HEK293 (cell line): ENCODE measurements around the gene CPSF2.

Source experiments
- CTCF ChIA-PET: fragments of 350-600 bp; formaldehyde crosslinking; extraction: SDS; loops from one replicate; lab custom pipeline; 2021; ENCODE audit warnings: antibody characterized with exemption; lab: Yijun Ruan, JAX
- POLR2A ChIA-PET: fragments of 300-600 bp; formaldehyde crosslinking; extraction: SDS; loops from one replicate; lab custom pipeline; 2020; ENCODE audit warnings: antibody characterized with exemption, inconsistent platforms; lab: Yijun Ruan, JAX
- H3K27ac ChIP-seq: fragments of 200-500 bp; sonication (Bioruptor generic); 2 replicates; pipeline ENCODE4 v1.5.1; 2014; ENCODE audit warnings: low read depth, low read length, control low read depth, inconsistent platforms; ENCODE audit errors: extremely low read depth
- H3K36me3 ChIP-seq, 2 experiments: fragments of 200-500 bp in 1 of 2; sonication (Bioruptor generic) in 1 of 2; 1 replicate in 1 of 2; 2 replicates in 1 of 2; pipeline ENCODE4 v1.5.1; 2014 to 2017; ENCODE audit warnings: inconsistent platforms in 2 of 2, low read length in 2 of 2; ENCODE audit not compliant: control insufficient read depth in 2 of 2, insufficient read depth in 1 of 2
- H3K4me1 ChIP-seq: fragments of 200-500 bp; sonication (Bioruptor generic); 2 replicates; pipeline ENCODE4 v1.5.1; 2014; ENCODE audit warnings: mild to moderate bottlenecking, low read length, inconsistent platforms; ENCODE audit not compliant: control insufficient read depth, insufficient read depth
- H3K4me3 ChIP-seq: 2 replicates; pipeline ENCODE4 v1.5.1; 2011; ENCODE audit warnings: low read depth, mild to moderate bottlenecking, control low read depth, low read length, moderate library complexity
- H3K9me3 ChIP-seq: fragments of 200-500 bp; sonication (Bioruptor generic); 2 replicates; pipeline ENCODE4 v1.5.1; 2014; ENCODE audit warnings: low read depth, low read length, inconsistent platforms; ENCODE audit not compliant: control insufficient read depth, insufficient read depth
- GFI1B ChIP-seq: fragments of 450-650 bp; formaldehyde crosslinking; IDR thresholded peaks from 2 replicates; pipeline ENCODE4 v1.5.1; 2016; ENCODE audit warnings: missing biosample characterization, missing genetic modification characterization
- HOXD13 ChIP-seq: sonication (generic); formaldehyde crosslinking; IDR thresholded peaks from 2 replicates; pipeline ENCODE4 v1.8.0; 2022; ENCODE audit warnings: missing genetic modification reagents, borderline replicate concordance
- TRIM28 ChIP-seq: IDR thresholded peaks from 2 replicates; pipeline ENCODE4 v1.6.1; 2011; ENCODE audit warnings: low read length, control low read depth, borderline replicate concordance
- ZBTB11 ChIP-seq: fragments of 450-650 bp; formaldehyde crosslinking; conservative IDR thresholded peaks from 2 replicates; pipeline ENCODE4 v1.5.1; 2016; ENCODE audit warnings: low read depth, missing biosample characterization, missing genetic modification characterization
- ZBTB21 ChIP-seq: fragments of 450-650 bp; formaldehyde crosslinking; IDR thresholded peaks from 2 replicates; pipeline ENCODE4 v1.5.1; 2017; ENCODE audit warnings: missing biosample characterization, missing genetic modification characterization
- ZBTB26 ChIP-seq: fragments of 450-650 bp; formaldehyde crosslinking; optimal IDR thresholded peaks from 2 replicates; pipeline ENCODE3; 2016; ENCODE audit warnings: missing biosample characterization, mild to moderate bottlenecking, missing genetic modification characterization
- ZBTB8A ChIP-seq: fragments of 450-650 bp; formaldehyde crosslinking; IDR thresholded peaks from 2 replicates; pipeline ENCODE4 v1.5.1; 2016; ENCODE audit warnings: missing biosample characterization, missing genetic modification characterization
- ZFHX2 ChIP-seq: fragments of 450-650 bp; formaldehyde crosslinking; conservative IDR thresholded peaks from 2 replicates; pipeline ENCODE4 v1.5.1; 2016; ENCODE audit warnings: missing biosample characterization, missing genetic modification characterization
- ZNF112 ChIP-seq: fragments of 450-650 bp; formaldehyde crosslinking; IDR thresholded peaks from 2 replicates; pipeline ENCODE4 v1.5.0; 2017; ENCODE audit warnings: missing biosample characterization, missing genetic modification characterization
- ZNF155 ChIP-seq: fragments of 450-650 bp; formaldehyde crosslinking; IDR thresholded peaks from 2 replicates; pipeline ENCODE4 v1.5.1; 2016; ENCODE audit warnings: missing biosample characterization, missing genetic modification characterization
- ZNF157 ChIP-seq: fragments of 450-650 bp; formaldehyde crosslinking; IDR thresholded peaks from 2 replicates; pipeline ENCODE4 v1.5.1; 2016; ENCODE audit warnings: missing biosample characterization, missing genetic modification characterization
- ZNF174 ChIP-seq: fragments of 450-650 bp; formaldehyde crosslinking; IDR thresholded peaks from 2 replicates; pipeline ENCODE4 v1.5.0; 2017; ENCODE audit warnings: missing biosample characterization, mild to moderate bottlenecking, missing genetic modification characterization
- ZNF202 ChIP-seq: fragments of 450-650 bp; formaldehyde crosslinking; IDR thresholded peaks from 2 replicates; pipeline ENCODE4 v1.5.1; 2016; ENCODE audit warnings: missing biosample characterization, missing genetic modification characterization, borderline replicate concordance
- ZNF211 ChIP-seq: fragments of 450-650 bp; formaldehyde crosslinking; IDR thresholded peaks from 2 replicates; pipeline ENCODE4 v1.5.1; 2016; ENCODE audit warnings: low read depth, missing biosample characterization, missing genetic modification characterization
- ZNF214 ChIP-seq: fragments of 450-650 bp; formaldehyde crosslinking; IDR thresholded peaks from 2 replicates; pipeline ENCODE4 v1.5.1; 2017; ENCODE audit warnings: missing biosample characterization, mild to moderate bottlenecking, missing genetic modification characterization, borderline replicate concordance
- ZNF239 ChIP-seq: fragments of 450-650 bp; formaldehyde crosslinking; IDR thresholded peaks from 2 replicates; pipeline ENCODE4 v1.5.1; 2016; ENCODE audit warnings: missing biosample characterization, missing genetic modification characterization
- ZNF26 ChIP-seq: fragments of 450-650 bp; formaldehyde crosslinking; IDR thresholded peaks from 2 replicates; pipeline ENCODE4 v1.5.1; 2016; ENCODE audit warnings: missing biosample characterization, missing genetic modification characterization
- ZNF280C ChIP-seq: fragments of 450-650 bp; formaldehyde crosslinking; IDR thresholded peaks from 2 replicates; pipeline ENCODE4 v1.5.1; 2016; ENCODE audit warnings: missing biosample characterization, missing genetic modification characterization
- ZNF311 ChIP-seq: fragments of 450-650 bp; formaldehyde crosslinking; IDR thresholded peaks from 2 replicates; pipeline ENCODE4 v1.5.1; 2017; ENCODE audit warnings: missing biosample characterization, missing genetic modification characterization, borderline replicate concordance
- ZNF37A ChIP-seq: fragments of 450-650 bp; IDR thresholded peaks from 2 replicates; pipeline ENCODE4 v1.5.1; 2018; ENCODE audit warnings: missing biosample characterization, missing genetic modification characterization
- ZNF449 ChIP-seq: fragments of 450-650 bp; formaldehyde crosslinking; IDR thresholded peaks from 2 replicates; pipeline ENCODE4 v1.5.1; 2017; ENCODE audit warnings: missing biosample characterization, mild to moderate bottlenecking, missing genetic modification characterization, moderate library complexity
- ZNF561 ChIP-seq: fragments of 450-650 bp; IDR thresholded peaks from 2 replicates; pipeline ENCODE4 v1.5.1; 2018; ENCODE audit warnings: missing biosample characterization, missing genetic modification characterization, borderline replicate concordance
- ZNF585B ChIP-seq: fragments of 450-650 bp; formaldehyde crosslinking; IDR thresholded peaks from 2 replicates; pipeline ENCODE4 v1.5.1; 2016; ENCODE audit warnings: missing biosample characterization, missing genetic modification characterization
- ZNF596 ChIP-seq: fragments of 450-650 bp; IDR thresholded peaks from 2 replicates; pipeline ENCODE4 v1.5.0; 2018; ENCODE audit warnings: missing biosample characterization, mild to moderate bottlenecking, missing genetic modification characterization, moderate library complexity
- ZNF664 ChIP-seq: fragments of 450-650 bp; formaldehyde crosslinking; IDR thresholded peaks from 2 replicates; pipeline ENCODE4 v1.5.1; 2016; ENCODE audit warnings: missing biosample characterization, missing genetic modification characterization
- ZSCAN23 ChIP-seq: fragments of 450-650 bp; formaldehyde crosslinking; IDR thresholded peaks from 2 replicates; pipeline ENCODE4 v1.5.1; 2016; ENCODE audit warnings: missing biosample characterization, missing genetic modification characterization
- ZSCAN30 ChIP-seq: fragments of 450-650 bp; IDR thresholded peaks from 2 replicates; pipeline ENCODE4 v1.5.1; 2018; ENCODE audit warnings: missing biosample characterization, mild to moderate bottlenecking, missing genetic modification characterization, moderate library complexity

The CPSF2 gene

GRCh38 chr14:92215579-92215978 is 93.8 kb downstream of the CPSF2 start:
- H3K4me3 ChIP-seq, result no peak overlapping the region
- TF ChIP-seq ZNF157 (tag by site-specific recombination) (no peak), ZSCAN23 (tag by site-specific recombination) (no peak), ZNF112 (tag by site-specific recombination) (no peak), ZNF561 (tag by site-specific recombination) (no peak), ZNF214 (tag by site-specific recombination) (no peak), ZNF596 (tag by site-specific recombination) (no peak), ZNF202 (tag by site-specific recombination) (no peak), HOXD13 (no peak)
- TF ChIP-seq, all 188 proteins: peak for 0
- POLR2A ChIA-PET, result no interaction called here
- Histone ChIP-seq H3K9me3 (no peaks in the 10 kb centered on the region), H3K27ac (no peak overlapping the region), H3K4me1 (no peaks in the 10 kb centered on the region), H3K36me3 (no peaks in the 10 kb centered on the region)
- CTCF ChIA-PET, result no interaction called here

GRCh38 chr14:92217936-92218335 is 96.2 kb downstream of the CPSF2 start:
- H3K4me1 ChIP-seq, result no peaks in the 10 kb centered on the region
- no peaks in the 10 kb centered on the region for H3K9me3 ChIP-seq
- CTCF ChIA-PET, result interaction anchor here (0.7 kb wide), 1 partner anchor 94 kb away, joined by 4 read pairs; no protein-coding TSS in a partner anchor
- H3K4me3 ChIP-seq, result no peak overlapping the region
- no peak overlapping the region for H3K27ac ChIP-seq
- H3K36me3 ChIP-seq, result no peaks in the 10 kb centered on the region
- POLR2A ChIA-PET, result no interaction called here
- TF ChIP-seq ZSCAN30 (tag by site-specific recombination), result no peak
- TF ChIP-seq TRIM28, result no peak
- TF ChIP-seq ZNF26 (tag by site-specific recombination), result no peak
- no peak for TF ChIP-seq ZNF311 (tag by site-specific recombination)
- no peak for TF ChIP-seq ZNF211 (tag by site-specific recombination)
- no peak for TF ChIP-seq ZBTB8A
- no peak for TF ChIP-seq ZBTB26 (tag by site-specific recombination)
- no peak for TF ChIP-seq GFI1B
- TF ChIP-seq ZNF664 (tag by site-specific recombination), result no peak
- TF ChIP-seq ZNF449, result no peak
- no peak for TF ChIP-seq ZNF239 (tag by site-specific recombination)
- TF ChIP-seq ZNF585B (tag by site-specific recombination), result no peak
- TF ChIP-seq ZNF280C (tag by site-specific recombination), result no peak
- TF ChIP-seq ZNF155 (tag by site-specific recombination), result no peak
- no peak for TF ChIP-seq ZBTB21 (tag by site-specific recombination)
- TF ChIP-seq ZBTB11 (tag by site-specific recombination), result no peak
- no peak for TF ChIP-seq ZFHX2 (tag by site-specific recombination)
- TF ChIP-seq ZNF37A (tag by site-specific recombination), result no peak
- no peak for TF ChIP-seq ZNF174 (tag by site-specific recombination)
